ENCODE results near the gene TRIM37.
A peak's percentile ranks its signal among the peaks of the same experiment; 100 is the strongest.
"Not testable (repeated sequence)": the region's sequence is repeated elsewhere in the genome, so short reads cannot be mapped to it uniquely, and the experiment has no call there.

TRIM37 gene

GRCh38 chr17:59108400-59109102 is 1.9 kb upstream of the TRIM37 start:
- DNase-seq (ENCODE audit: low spot score): no peak

GRCh38 chr17:59107306-59107670 is 608 bp upstream of the TRIM37 start:
- DNase-seq (ENCODE audit: low spot score): no peak

GRCh38 chr17:59105852-59106462 is 723 bp downstream of the TRIM37 start:
- peak; percentile 65 for DNase-seq (ENCODE audit: low spot score)

- no peak for DNase-seq (ENCODE audit: low spot score)
Observed at GRCh38 chr17:59101178-59101577, 5.5 kb downstream of the TRIM37 start.

GRCh38 chr17:59097876-59098275 is 8.8 kb downstream of the TRIM37 start:
- DNase-seq (ENCODE audit: low spot score): no peak

- DNase-seq (ENCODE audit: low spot score): no peak
Observed at GRCh38 chr17:59094861-59095530, 11.7 kb downstream of the TRIM37 start.

GRCh38 chr17:59093702-59094231 is 12.9 kb downstream of the TRIM37 start:
- no peak for DNase-seq (ENCODE audit: low spot score)

- DNase-seq (ENCODE audit: low spot score): no peak
Observed at GRCh38 chr17:59093145-59093701, 13.5 kb downstream of the TRIM37 start.

- DNase-seq (ENCODE audit: low spot score): not testable (repeated sequence)
Observed at GRCh38 chr17:59090593-59090992, 16.1 kb downstream of the TRIM37 start.

- no peak for DNase-seq (ENCODE audit: low spot score)
Observed at GRCh38 chr17:59084154-59084553, 22.5 kb downstream of the TRIM37 start.

GRCh38 chr17:59074494-59074893 is 32.2 kb downstream of the TRIM37 start:
- DNase-seq (ENCODE audit: low spot score): no peak

- no peak for DNase-seq (ENCODE audit: low spot score)
Observed at GRCh38 chr17:59073972-59074371, 32.7 kb downstream of the TRIM37 start.

- no peak for DNase-seq (ENCODE audit: low spot score)
Observed at GRCh38 chr17:59069856-59070255, 36.8 kb downstream of the TRIM37 start.

- no peak for DNase-seq (ENCODE audit: low spot score)
Observed at GRCh38 chr17:59067756-59068155, 38.9 kb downstream of the TRIM37 start.

GRCh38 chr17:59067340-59067739 is 39.3 kb downstream of the TRIM37 start:
- no peak for DNase-seq (ENCODE audit: low spot score)

GRCh38 chr17:59062509-59062908 is 44.2 kb downstream of the TRIM37 start:
- no peak for DNase-seq (ENCODE audit: low spot score)

- no peak for DNase-seq (ENCODE audit: low spot score)
Observed at GRCh38 chr17:59056857-59057256, 49.8 kb downstream of the TRIM37 start.

GRCh38 chr17:59049798-59050197 is 56.9 kb downstream of the TRIM37 start:
- DNase-seq (ENCODE audit: low spot score): no peak

GRCh38 chr17:59047616-59048015 is 59.1 kb downstream of the TRIM37 start:
- no peak for DNase-seq (ENCODE audit: low spot score)

GRCh38 chr17:59046192-59046591 is 60.5 kb downstream of the TRIM37 start:
- no peak for DNase-seq (ENCODE audit: low spot score)

- DNase-seq (ENCODE audit: low spot score): no peak
Observed at GRCh38 chr17:59038734-59039133, 67.9 kb downstream of the TRIM37 start.

- DNase-seq (ENCODE audit: low spot score): no peak
Observed at GRCh38 chr17:59037960-59038359, 68.7 kb downstream of the TRIM37 start.

- no peak for DNase-seq (ENCODE audit: low spot score)
Observed at GRCh38 chr17:59030811-59031210, 75.9 kb downstream of the TRIM37 start.
